GM12878 (cell line): ENCODE results near the gene NIBAN1. TPM values are rescaled to one million over a fixed set of nuclear protein-coding genes. Genes with fewer than 3 reads are reported as not detected.

Experiments
- ATAC-seq: fragments of 200-7000 bp; cut with Tn5 transposase; 3 replicates; pipeline ENCODE4 v1.9.1; 2020; ENCODE audit warnings: mild to moderate bottlenecking, moderate library complexity
- BruUV-seq: library from RNA; stranded (reverse); fragments of 400-500 nt; replicated peaks from 2 replicates; lab custom pipeline; 2021; lab: Mats Ljungman, UMichigan
- CTCF ChIA-PET: fragments of 300-600 bp; sonication (Branson Sonifier 250); formaldehyde crosslinking; extraction: SDS; loops from one replicate; lab custom pipeline; 2021; ENCODE audit warnings: inconsistent platforms; lab: Yijun Ruan, JAX
- POLR2A ChIA-PET: fragments of 350-600 bp; formaldehyde crosslinking; extraction: SDS; loops from one replicate; lab custom pipeline; 2021; ENCODE audit warnings: inconsistent platforms; lab: Charles Lee
- RAD21 ChIA-PET: fragments of 300-600 bp; sonication (Branson Sonifier 250); formaldehyde crosslinking; loops from one replicate; lab custom pipeline; 2023; ENCODE audit warnings: antibody characterized with exemption; ENCODE audit not compliant: unreplicated experiment; lab: Charles Lee
- SMC1A ChIA-PET: fragments of 300-600 bp; sonication (Branson Sonifier 250); formaldehyde crosslinking; loops from one replicate; lab custom pipeline; 2023; ENCODE audit not compliant: unreplicated experiment, uncharacterized antibody; lab: Charles Lee
- DNase-seq: peaks from one replicate; pipeline ENCODE4 v3.0.0-alpha.2; 2011; ENCODE audit warnings: low read depth, low spot score
- FAIRE-seq: peaks from 3 replicates; lab custom pipeline; 2011; peaks lifted over from hg19 to GRCh38; lab: Jason Lieb, UNC
- H2AFZ ChIP-seq: 2 replicates; pipeline ENCODE4 v1.6.0; 2011; ENCODE audit warnings: low read depth, low read length, control low read depth; ENCODE audit not compliant: control insufficient read depth
- H3K27ac ChIP-seq: 2 replicates; pipeline ENCODE4 v1.5.1; 2011; ENCODE audit warnings: control low read depth; ENCODE audit not compliant: control insufficient read depth, insufficient read depth
- H3K27me3 ChIP-seq, 2 experiments: replicated peaks in 1 of 2; 2 replicates each; pipeline versions ENCODE4 v1.6.0 to v1.6.1; 2011; ENCODE audit warnings: low read length in 1 of 2; ENCODE audit not compliant: control insufficient read depth in 2 of 2, insufficient read depth in 2 of 2
- H3K36me3 ChIP-seq, 2 experiments: 2 replicates each; pipeline ENCODE4 v1.5.1; 2011; ENCODE audit warnings: low read length in 1 of 2; ENCODE audit not compliant: control insufficient read depth in 2 of 2, insufficient read depth in 2 of 2
- H3K4me1 ChIP-seq: 2 replicates; pipeline ENCODE4 v1.6.1; 2011; ENCODE audit warnings: mild to moderate bottlenecking, low read length, moderate library complexity, mixed read lengths; ENCODE audit not compliant: control insufficient read depth, insufficient read depth
- H3K4me2 ChIP-seq: 2 replicates; pipeline ENCODE4 v1.6.0; 2011; ENCODE audit warnings: control low read depth; ENCODE audit not compliant: control insufficient read depth, insufficient read depth
- H3K4me3 ChIP-seq: fragments of 200-600 bp; sonication (generic); 2 replicates; pipeline ENCODE4 v1.5.1; 2016
- H3K79me2 ChIP-seq: 2 replicates; pipeline ENCODE4 v1.6.0; 2011; ENCODE audit warnings: low read length; ENCODE audit not compliant: control insufficient read depth, insufficient read depth
- H3K9ac ChIP-seq: 2 replicates; pipeline ENCODE4 v1.8.0; 2011; ENCODE audit warnings: low read length, control low read depth, mixed read lengths; ENCODE audit not compliant: control insufficient read depth, insufficient read depth
- H3K9me3 ChIP-seq: replicated peaks from 3 replicates; pipeline ENCODE4 v1.5.1; 2011; ENCODE audit warnings: mild to moderate bottlenecking, low read length; ENCODE audit not compliant: control insufficient read depth, insufficient read depth
- H4K20me1 ChIP-seq: 2 replicates; pipeline ENCODE4 v1.6.0; 2011; ENCODE audit not compliant: control insufficient read depth, insufficient read depth
- BRCA1 ChIP-seq: IDR thresholded peaks from 2 replicates; pipeline ENCODE4 v1.6.1; 2011; ENCODE audit warnings: low read depth, low read length, improper control_type of control experiment
- CHD2 ChIP-seq: IDR thresholded peaks from 2 replicates; pipeline ENCODE4 v1.6.1; 2011; ENCODE audit warnings: low read depth, low read length, improper control_type of control experiment, borderline replicate concordance
- KLF5 ChIP-seq: fragments of 450-650 bp; IDR thresholded peaks from 2 replicates; pipeline ENCODE4 v1.6.1; 2014; ENCODE audit warnings: mild to moderate bottlenecking; ENCODE audit not compliant: partially characterized antibody
- LARP7 ChIP-seq: fragments of 450-650 bp; IDR thresholded peaks from 2 replicates; pipeline ENCODE4 v1.6.1; 2017; ENCODE audit warnings: mild to moderate bottlenecking
- MTA2 ChIP-seq: fragments of 450-650 bp; IDR thresholded peaks from 2 replicates; pipeline ENCODE4 v1.6.1; 2016; ENCODE audit warnings: low read depth, mild to moderate bottlenecking, moderate library complexity
- MXI1 ChIP-seq: fragments of 150-350 bp; IDR thresholded peaks from 2 replicates; pipeline ENCODE4 v1.6.1; 2011; ENCODE audit warnings: low read depth, mild to moderate bottlenecking, inconsistent platforms, low read length, improper control_type of control experiment
- MYC ChIP-seq: IDR thresholded peaks from 2 replicates; pipeline ENCODE4 v1.6.1; 2011; ENCODE audit warnings: mild to moderate bottlenecking, low read length, moderate library complexity, inconsistent platforms; ENCODE audit not compliant: insufficient read depth, insufficient replicate concordance, insufficient read length, severe bottlenecking
- NFXL1 ChIP-seq: fragments of 450-650 bp; IDR thresholded peaks from 2 replicates; pipeline ENCODE4 v1.6.1; 2017; ENCODE audit warnings: antibody characterized with exemption, mild to moderate bottlenecking, borderline replicate concordance
- NFYA ChIP-seq: IDR thresholded peaks from 2 replicates; pipeline ENCODE4 v1.6.1; 2011; ENCODE audit warnings: low read depth, mild to moderate bottlenecking, low read length, improper control_type of control experiment, borderline replicate concordance
- NR2F1 ChIP-seq: fragments of 450-650 bp; conservative IDR thresholded peaks from 2 replicates; pipeline ENCODE4 v1.6.1; 2017; ENCODE audit warnings: mild to moderate bottlenecking
- NRF1 ChIP-seq: conservative IDR thresholded peaks from 2 replicates; pipeline ENCODE4 v1.6.1; 2011; ENCODE audit warnings: mild to moderate bottlenecking, low read depth, low read length, improper control_type of control experiment
- RAD51 ChIP-seq: fragments of 450-650 bp; IDR thresholded peaks from 2 replicates; pipeline ENCODE4 v1.6.1; 2016; ENCODE audit warnings: moderate library complexity, mild to moderate bottlenecking, inconsistent platforms
- SUPT20H ChIP-seq: IDR thresholded peaks from 2 replicates; pipeline ENCODE4 v1.6.1; 2011; ENCODE audit warnings: low read depth, mild to moderate bottlenecking, low read length, moderate library complexity, borderline replicate concordance; ENCODE audit not compliant: control insufficient read depth
- TCF12 ChIP-seq: IDR thresholded peaks from 2 replicates; pipeline ENCODE4 v1.6.1; 2011; ENCODE audit warnings: low read depth, mild to moderate bottlenecking, low read length
- YBX1 ChIP-seq: fragments of 450-650 bp; IDR thresholded peaks from 2 replicates; pipeline ENCODE4 v1.6.1; 2016; ENCODE audit warnings: antibody characterized with exemption
- ZBED1 ChIP-seq: IDR thresholded peaks from 2 replicates; pipeline ENCODE4 v1.6.1; 2016; ENCODE audit warnings: borderline replicate concordance
- ZNF207 ChIP-seq: fragments of 450-650 bp; IDR thresholded peaks from 2 replicates; pipeline ENCODE4 v1.6.1; 2014; ENCODE audit warnings: antibody characterized with exemption, mild to moderate bottlenecking, borderline replicate concordance
- ZZZ3 ChIP-seq: IDR thresholded peaks from 2 replicates; pipeline ENCODE4 v1.6.1; 2011; ENCODE audit warnings: low read depth; ENCODE audit not compliant: control insufficient read depth, insufficient read length
- WGBS: methylation state at CpG from one replicate; pipeline ENCODE4 v1.1.6; 2016; ENCODE audit warnings: low lambda C conversion rate; ENCODE audit not compliant: insufficient replicate concordance, insufficient coverage; ENCODE audit errors: missing lambda C conversion rate; 5-methylcytosine and 5-hydroxymethylcytosine counted together
- in situ Hi-C: fragments of 300-500 bp; cut with MboI; formaldehyde crosslinking; loops from 9 replicates; pipeline ENCODE4 v1.14.3; 2018; ENCODE audit warnings: mixed read lengths
- intact Hi-C: fragments of 100-400 bp; cut with micrococcal nuclease; formaldehyde crosslinking; loops from one replicate; pipeline ENCODE4 v1.14.2; 2022; ENCODE audit not compliant: unreplicated experiment
- polyA plus RNA-seq, 11 experiments: library from polyadenylated mRNA; depleted of rRNA in 4 of 11; unstranded in 6 of 11; stranded (reverse) in 5 of 11; fragments of >200 nt; fragmentation: Nextera tagmentation in 4 of 11; fragmentation: Illumina TruSeq in 1 of 11; extraction: Ambion mirVana in 4 of 11; extraction: Trizol in 1 of 11; gene quantifications; 1 replicate in 1 of 11; 2 replicates in 10 of 11; pipeline versions ENCODE4 v1.2.1 to v1.2.3, GENCODE V29; 2011 to 2016; ENCODE audit warnings: inconsistent platforms in 2 of 11, missing spikeins in 2 of 11, low read depth in 1 of 11
- total RNA-seq, 4 experiments: library from RNA; depleted of rRNA in 3 of 4; stranded (reverse); fragments of >200 nt in 3 of 4; fragmentation: Illumina TruSeq in 1 of 4; extraction: Trizol in 1 of 4; gene quantifications; 2 replicates each; pipeline versions ENCODE4 v1.2.1 to v1.2.3, GENCODE V29; 2013 to 2021
- TF ChIP-seq, protein P1 (sequence below): fragments of 450-650 bp; IDR thresholded peaks from 2 replicates; pipeline ENCODE4 v1.6.1; 2017; ENCODE audit warnings: borderline replicate concordance
- TF ChIP-seq, protein P2 (sequence below): IDR thresholded peaks from 2 replicates; pipeline ENCODE4 v1.6.1; 2011; ENCODE audit warnings: mild to moderate bottlenecking, low read depth, low read length, moderate library complexity; ENCODE audit not compliant: insufficient replicate concordance

NIBAN1 gene
- total and polyA plus RNA-seq, 10 of the 15 experiments (the other 5 are each of a cell fraction or from before 2014, with no cell fraction given): 11.2 to 67.8 (median 44.3) TPM

DNA sequence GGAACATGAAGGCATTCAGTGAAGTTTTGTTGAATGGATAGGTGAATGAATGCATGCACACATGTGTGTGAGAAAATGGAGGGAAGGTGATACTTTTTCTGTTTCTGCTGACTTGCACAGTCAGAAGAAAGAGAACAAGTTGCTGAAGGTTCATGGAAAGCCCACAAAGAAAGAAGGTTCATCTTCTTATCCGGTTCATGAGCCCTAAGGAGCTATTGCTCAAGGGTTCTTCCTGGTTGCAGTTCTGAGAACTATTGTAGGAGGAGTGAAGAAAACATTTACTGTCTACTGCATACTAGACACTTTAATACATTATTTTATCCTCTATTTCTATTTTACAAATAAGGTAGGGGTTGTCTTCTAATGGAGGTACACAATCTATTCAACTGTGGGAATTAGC, 13.4 kb upstream of the NIBAN1 start:
- TF ChIP-seq NFXL1 (no peak), NRF1 (no peak), NR2F1 (no peak), NFYA (no peak), TCF12 (no peak), ZZZ3 (no peak), ZBED1 (no peak), MXI1 (no peak), KLF5 (no peak), CHD2 (no peak), MTA2 (no peak), YBX1 (no peak), SUPT20H (no peak), LARP7 (no peak), MYC (no peak), BRCA1 (no peak), RAD51 (no peak), ZNF207 (no peak)
- TF ChIP-seq, protein P1, sequence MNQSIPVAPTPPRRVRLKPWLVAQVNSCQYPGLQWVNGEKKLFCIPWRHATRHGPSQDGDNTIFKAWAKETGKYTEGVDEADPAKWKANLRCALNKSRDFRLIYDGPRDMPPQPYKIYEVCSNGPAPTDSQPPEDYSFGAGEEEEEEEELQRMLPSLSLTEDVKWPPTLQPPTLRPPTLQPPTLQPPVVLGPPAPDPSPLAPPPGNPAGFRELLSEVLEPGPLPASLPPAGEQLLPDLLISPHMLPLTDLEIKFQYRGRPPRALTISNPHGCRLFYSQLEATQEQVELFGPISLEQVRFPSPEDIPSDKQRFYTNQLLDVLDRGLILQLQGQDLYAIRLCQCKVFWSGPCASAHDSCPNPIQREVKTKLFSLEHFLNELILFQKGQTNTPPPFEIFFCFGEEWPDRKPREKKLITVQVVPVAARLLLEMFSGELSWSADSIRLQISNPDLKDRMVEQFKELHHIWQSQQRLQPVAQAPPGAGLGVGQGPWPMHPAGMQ: no peak
- TF ChIP-seq, protein P2, sequence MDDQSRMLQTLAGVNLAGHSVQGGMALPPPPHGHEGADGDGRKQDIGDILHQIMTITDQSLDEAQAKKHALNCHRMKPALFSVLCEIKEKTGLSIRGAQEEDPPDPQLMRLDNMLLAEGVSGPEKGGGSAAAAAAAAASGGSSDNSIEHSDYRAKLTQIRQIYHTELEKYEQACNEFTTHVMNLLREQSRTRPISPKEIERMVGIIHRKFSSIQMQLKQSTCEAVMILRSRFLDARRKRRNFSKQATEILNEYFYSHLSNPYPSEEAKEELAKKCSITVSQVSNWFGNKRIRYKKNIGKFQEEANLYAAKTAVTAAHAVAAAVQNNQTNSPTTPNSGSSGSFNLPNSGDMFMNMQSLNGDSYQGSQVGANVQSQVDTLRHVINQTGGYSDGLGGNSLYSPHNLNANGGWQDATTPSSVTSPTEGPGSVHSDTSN: no peak
- intact Hi-C loops (loop anchor here (10.0 kb wide), 1 partner anchor 697 kb away; no protein-coding TSS in a partner anchor), in situ Hi-C loops (no loop called here)
- ATAC-seq (no peak), FAIRE-seq (no peak), DNase-seq (no peak)
- Histone ChIP-seq H3K36me3 (no peaks in the 10 kb centered on the region), H3K27me3 (no peaks in the 10 kb centered on the region; a peak in 1 of 4 replicates), H3K9me3 (no peaks in the 10 kb centered on the region), H3K4me3 (no peak overlapping the region), H3K4me1 (no peaks in the 10 kb centered on the region), H3K9ac (no peak overlapping the region), H3K79me2 (no peaks in the 10 kb centered on the region), H2AFZ (no peak overlapping the region), H4K20me1 (no peaks in the 10 kb centered on the region), H3K4me2 (no peak overlapping the region), H3K27ac (no peak overlapping the region)
- RAD21 ChIA-PET: interaction anchor here (1.2 to 5.2 kb wide), 3 partner anchors 169 to 182 kb away, joined by 3 to 33 read pairs (median 7); partner anchors contain the start of genes SWT1 and TRMT1L
- CTCF ChIA-PET: interaction anchor here (1.3 to 14.9 kb wide), 3 partner anchors 180 to 692 kb away, joined by 4 to 353 read pairs (median 58); no protein-coding TSS in a partner anchor
- SMC1A ChIA-PET: interaction anchor here (0.5 to 2.6 kb wide), 7 partner anchors 15 to 236 kb away, joined by 3 to 19 read pairs (median 8); no protein-coding TSS in a partner anchor
- POLR2A ChIA-PET: no interaction called here
- no TSS peak for BruUV-seq
- 100% methylated on average over 1 of the region's 1 CpG for WGBS
